ENCODE data around the gene TBC1D8. TPM values are rescaled to one million over a fixed set of nuclear protein-coding genes. Genes with fewer than 3 reads are reported as not detected.

The TBC1D8 gene
- total RNA-seq, 1 experiment from 2014 or later = 5.1 TPM

GRCh38 chr2:101151859-101152271, 683 bp upstream of the TBC1D8 start:
- DNase-seq (ENCODE audit: low spot score) = peak; percentile 18
- no peaks in the 10 kb centered on the region for H3K36me3 ChIP-seq (ENCODE audit: insufficient read depth, low read length, poor library complexity, severe bottlenecking)
- TF ChIP-seq CTCF (conservative IDR thresholded peaks at IDR 0.05; ENCODE audit: low read depth, low read length) (no peak), EZH2 (IDR thresholded peaks at IDR 0.05; ENCODE audit: borderline replicate concordance, low read depth, low read length, poor library complexity, severe bottlenecking) (no peak)
- H3K27ac ChIP-seq (ENCODE audit: low read depth, low read length, poor library complexity, severe bottlenecking) = peak overlapping the region; percentile 63
- H3K9me3 ChIP-seq (ENCODE audit: low read depth, low read length, poor library complexity, severe bottlenecking) = no peaks in the 10 kb centered on the region
- peaks cover 13% of the 10 kb centered on the region for H3K4me1 ChIP-seq (ENCODE audit: insufficient read depth, low read length, poor library complexity, severe bottlenecking)
- BruUV-seq (replicated peaks) = no TSS peak
- H3K4me3 ChIP-seq (ENCODE audit: low read depth, low read length, poor library complexity, severe bottlenecking) = peak overlapping the region; percentile 67
- CTCF ChIA-PET = no interaction called here
- intact Hi-C loops (cut with micrococcal nuclease; ENCODE audit: unreplicated experiment) = loop anchor here (2.0 kb wide), 2 partner anchors 115 to 139 kb away; no protein-coding TSS in a partner anchor
- no peaks in the 10 kb centered on the region for H3K27me3 ChIP-seq (replicated peaks; ENCODE audit: insufficient read depth, low read depth, low read length, poor library complexity)
- POLR2A ChIA-PET (ENCODE audit: low non-redundant PET) = no interaction called here

- H3K4me1 ChIP-seq (ENCODE audit: insufficient read depth, low read length, poor library complexity, severe bottlenecking) = peaks cover 13% of the 10 kb centered on the region
- H3K27ac ChIP-seq (ENCODE audit: low read depth, low read length, poor library complexity, severe bottlenecking) = peak overlapping the region; percentile 20
- intact Hi-C loops (cut with micrococcal nuclease; ENCODE audit: unreplicated experiment) = no loop called here
- peak; percentile 10 for DNase-seq (ENCODE audit: low spot score)
- peak overlapping the region; percentile 67 for H3K4me3 ChIP-seq (ENCODE audit: low read depth, low read length, poor library complexity, severe bottlenecking)
- TF ChIP-seq CTCF (conservative IDR thresholded peaks at IDR 0.05; ENCODE audit: low read depth, low read length) = no peak
- no peak for TF ChIP-seq EZH2 (IDR thresholded peaks at IDR 0.05; ENCODE audit: borderline replicate concordance, low read depth, low read length, poor library complexity, severe bottlenecking)
- ChIA-PET CTCF (interaction anchor here (0.7 kb wide), 1 partner anchor 38 kb away, joined by 3 read pairs; no protein-coding TSS in a partner anchor), POLR2A (ENCODE audit: low non-redundant PET) (interaction anchor here (0.6 kb wide), 4 partner anchors 36 to 439 kb away, joined by 3 to 6 read pairs (median 4); no protein-coding TSS in a partner anchor)
- no peaks in the 10 kb centered on the region for H3K27me3 ChIP-seq (replicated peaks; ENCODE audit: insufficient read depth, low read depth, low read length, poor library complexity)
- BruUV-seq (replicated peaks) = no TSS peak
- no peaks in the 10 kb centered on the region for H3K36me3 ChIP-seq (ENCODE audit: insufficient read depth, low read length, poor library complexity, severe bottlenecking)
- H3K9me3 ChIP-seq (ENCODE audit: low read depth, low read length, poor library complexity, severe bottlenecking) = no peaks in the 10 kb centered on the region
Observed at GRCh38 chr2:101150306-101151145, 656 bp downstream of the TBC1D8 start.

- no peak for DNase-seq (ENCODE audit: low spot score)
- Histone ChIP-seq H3K4me1 (ENCODE audit: insufficient read depth, low read length, poor library complexity, severe bottlenecking) (peaks cover 13% of the 10 kb centered on the region), H3K36me3 (ENCODE audit: insufficient read depth, low read length, poor library complexity, severe bottlenecking) (no peaks in the 10 kb centered on the region), H3K9me3 (ENCODE audit: low read depth, low read length, poor library complexity, severe bottlenecking) (no peaks in the 10 kb centered on the region), H3K27me3 (replicated peaks; ENCODE audit: insufficient read depth, low read depth, low read length, poor library complexity) (no peaks in the 10 kb centered on the region), H3K4me3 (ENCODE audit: low read depth, low read length, poor library complexity, severe bottlenecking) (peak overlapping the region; percentile 67), H3K27ac (ENCODE audit: low read depth, low read length, poor library complexity, severe bottlenecking) (no peak overlapping the region)
- ChIA-PET CTCF (interaction anchor here (0.7 kb wide), 1 partner anchor 39 kb away, joined by 3 read pairs; no protein-coding TSS in a partner anchor), POLR2A (ENCODE audit: low non-redundant PET) (interaction anchor here (0.6 kb wide), 1 partner anchor 35 kb away, joined by 5 read pairs; no protein-coding TSS in a partner anchor)
- intact Hi-C loops (cut with micrococcal nuclease; ENCODE audit: unreplicated experiment) = no loop called here
- TF ChIP-seq CTCF (conservative IDR thresholded peaks at IDR 0.05; ENCODE audit: low read depth, low read length) (no peak), EZH2 (IDR thresholded peaks at IDR 0.05; ENCODE audit: borderline replicate concordance, low read depth, low read length, poor library complexity, severe bottlenecking) (no peak)
- BruUV-seq (replicated peaks) = no TSS peak
Observed at GRCh38 chr2:101149241-101150192, 1.7 kb downstream of the TBC1D8 start.

Measured in A673 (cell line).